Colon (tissue), 2 donors: ENCODE results near the gene RAB9B.

ENCODE experiments used
- FAIRE-seq: peaks from 2 replicates; lab custom pipeline; 2012; peaks lifted over from hg19 to GRCh38; lab: Jason Lieb, UNC
- donor health status: control.
- donor health status: control.

The RAB9B gene

GRCh38 chrX:103811858-103812257 is 20.2 kb downstream of the RAB9B start:
- FAIRE-seq, result no peak

DNA sequence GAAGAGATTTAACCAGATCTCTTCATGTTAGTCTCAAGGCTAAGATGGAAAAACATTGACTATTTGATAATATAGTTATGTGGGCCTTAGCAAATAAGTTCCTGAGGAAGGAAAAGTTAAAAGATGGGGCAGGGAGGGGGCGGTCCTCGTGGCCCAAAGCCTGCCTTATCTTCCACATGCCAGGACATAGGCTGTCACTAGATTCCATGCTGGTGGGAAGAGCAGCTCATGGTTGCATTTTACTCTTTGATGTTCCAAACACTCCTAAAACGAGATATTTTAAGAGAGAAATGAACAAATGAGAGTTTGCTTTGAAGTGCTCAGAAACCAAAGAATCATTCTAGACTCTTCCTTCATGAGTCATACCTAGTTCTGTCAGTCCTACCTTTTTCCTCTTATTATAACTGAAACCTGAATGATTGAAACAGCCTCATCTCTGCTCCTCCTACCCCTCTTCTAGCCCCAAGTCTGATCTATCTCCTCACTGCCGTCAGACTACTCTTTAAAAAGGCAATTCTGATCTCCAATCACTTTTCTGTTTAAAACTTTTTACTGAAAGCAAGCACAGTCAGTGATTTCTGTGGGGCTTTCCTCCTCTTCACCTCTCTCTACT is 25.1 kb downstream of the RAB9B start:
- no peak for FAIRE-seq

DNA sequence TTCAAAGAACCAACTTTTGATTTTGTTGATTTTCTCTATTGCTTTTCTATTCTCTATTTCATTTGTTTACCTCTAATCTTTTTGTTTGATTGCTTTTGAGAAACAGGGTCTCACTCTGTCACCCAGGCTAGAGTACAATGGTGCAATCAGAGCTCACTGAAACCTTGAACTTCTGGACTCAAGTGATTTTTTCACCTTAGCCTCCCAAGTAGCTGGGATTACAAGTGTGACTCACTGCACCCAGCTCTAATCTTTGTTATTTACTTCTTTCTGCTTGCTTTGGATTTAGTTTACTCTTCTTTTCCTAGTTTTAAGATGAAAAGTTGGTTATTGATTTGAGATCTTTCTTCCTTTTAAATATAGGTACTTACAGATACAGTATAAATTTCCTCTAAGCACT is 26.2 kb downstream of the RAB9B start:
- no peak for FAIRE-seq

DNA sequence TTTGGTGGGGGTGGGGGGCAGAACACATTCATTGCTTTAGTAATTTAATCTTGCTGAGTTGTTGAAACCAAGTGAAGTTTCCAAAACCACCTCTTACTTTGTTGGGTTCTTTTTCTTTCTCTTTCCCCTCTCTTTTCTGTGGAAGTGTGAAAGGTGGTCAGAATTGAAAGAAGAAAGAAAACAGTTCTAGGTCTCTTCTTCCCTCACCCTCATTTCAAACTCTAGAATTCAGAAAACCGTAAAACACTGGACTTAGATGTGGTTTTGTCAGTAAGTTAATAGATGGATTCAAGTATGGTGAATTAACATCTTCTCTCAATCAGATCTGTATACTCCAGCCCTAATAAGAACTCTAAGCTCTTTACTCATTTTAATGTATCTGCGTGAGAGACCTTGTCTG is 31.7 kb downstream of the RAB9B start:
- FAIRE-seq, result no peak

- no peak for FAIRE-seq
These were observed 34.4 kb downstream of the RAB9B start for GRCh38 chrX:103797691-103798090.

GRCh38 chrX:103794119-103794518 is 37.9 kb downstream of the RAB9B start:
- no peak for FAIRE-seq

- no peak for FAIRE-seq
These were observed 38.5 kb downstream of the RAB9B start for GRCh38 chrX:103793545-103793940.

DNA sequence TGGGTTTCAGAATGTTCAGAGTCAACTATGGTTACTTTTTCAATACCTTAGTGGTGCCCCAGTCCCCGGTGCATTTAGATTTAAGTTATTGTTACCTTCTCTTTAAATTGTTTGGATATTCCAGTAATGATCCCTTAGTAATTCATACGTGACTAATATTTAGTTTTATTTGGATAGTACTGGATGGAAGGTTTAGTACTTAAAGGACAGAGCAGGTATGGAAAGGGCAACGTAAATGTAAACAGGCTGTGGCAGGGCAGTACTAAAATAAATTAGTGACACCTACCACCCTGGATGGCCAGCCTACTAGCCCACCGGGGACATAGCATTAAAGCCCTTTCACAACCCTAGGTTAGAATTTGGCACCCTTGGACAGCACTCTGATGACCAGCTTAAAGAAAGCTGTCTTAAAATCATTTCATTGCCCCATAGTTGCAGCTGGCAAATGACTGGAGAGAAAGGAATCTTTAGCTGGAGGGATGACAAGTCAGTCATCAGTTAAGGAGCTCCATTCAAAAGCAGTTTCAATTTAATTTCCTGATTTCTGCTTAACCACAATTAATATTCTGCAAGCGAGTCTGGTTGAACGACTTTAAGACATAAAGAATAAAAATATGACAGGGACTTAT is 39.0 kb downstream of the RAB9B start:
- FAIRE-seq, result no peak

DNA sequence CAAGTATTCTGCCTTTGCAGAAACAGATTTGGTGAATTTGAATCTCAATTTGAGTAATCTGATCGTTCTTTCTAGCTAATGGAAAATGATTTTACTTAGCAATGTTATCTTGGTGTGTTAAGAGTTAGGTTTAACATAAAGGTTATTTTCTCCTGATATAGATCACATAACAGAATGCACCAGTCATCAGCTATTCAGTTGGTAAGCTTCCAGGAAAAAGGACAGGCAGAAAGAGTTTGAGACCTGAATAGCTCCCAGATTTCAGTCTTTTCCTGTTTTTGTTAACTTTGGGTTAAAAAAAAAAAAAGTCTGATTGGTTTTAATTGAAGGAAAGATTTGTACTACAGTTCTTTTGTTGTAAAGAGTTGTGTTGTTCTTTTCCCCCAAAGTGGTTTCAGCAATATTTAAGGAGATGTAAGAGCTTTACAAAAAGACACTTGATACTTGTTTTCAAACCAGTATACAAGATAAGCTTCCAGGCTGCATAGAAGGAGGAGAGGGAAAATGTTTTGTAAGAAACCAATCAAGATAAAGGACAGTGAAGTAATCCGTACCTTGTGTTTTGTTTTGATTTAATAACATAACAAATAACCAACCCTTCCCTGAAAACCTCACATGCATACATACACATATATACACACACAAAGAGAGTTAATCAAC is 40.1 kb downstream of the RAB9B start:
- FAIRE-seq, result no peak

GRCh38 chrX:103791228-103791627 is 40.8 kb downstream of the RAB9B start:
- FAIRE-seq, result no peak

GRCh38 chrX:103789004-103789403 is 43.1 kb downstream of the RAB9B start:
- FAIRE-seq, result no peak

- FAIRE-seq, result no peak
These were observed 48.1 kb downstream of the RAB9B start for GRCh38 chrX:103783971-103784370.

- no peak for FAIRE-seq
These were observed 48.9 kb downstream of the RAB9B start for GRCh38 chrX:103783196-103783595.

DNA sequence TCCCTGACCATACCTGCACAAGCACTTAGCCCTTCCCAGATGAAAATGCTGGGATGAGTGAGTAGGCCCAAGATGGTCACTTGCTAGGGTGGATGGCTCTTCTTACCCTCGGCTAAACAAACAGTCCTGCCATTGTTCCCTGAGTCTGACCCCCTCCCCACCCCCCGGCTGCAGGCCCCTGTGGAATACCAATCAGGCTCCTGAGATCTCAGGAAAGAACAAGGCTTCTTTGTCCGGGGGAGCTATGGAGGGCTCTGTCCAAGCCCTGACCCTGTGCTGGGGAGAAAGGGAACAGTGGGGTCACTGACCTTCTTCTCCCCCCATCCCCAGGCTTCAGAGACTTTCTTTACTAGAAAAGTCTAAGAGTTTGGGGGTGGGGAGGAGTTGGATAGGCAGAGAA is 49.4 kb downstream of the RAB9B start:
- no peak for FAIRE-seq

DNA sequence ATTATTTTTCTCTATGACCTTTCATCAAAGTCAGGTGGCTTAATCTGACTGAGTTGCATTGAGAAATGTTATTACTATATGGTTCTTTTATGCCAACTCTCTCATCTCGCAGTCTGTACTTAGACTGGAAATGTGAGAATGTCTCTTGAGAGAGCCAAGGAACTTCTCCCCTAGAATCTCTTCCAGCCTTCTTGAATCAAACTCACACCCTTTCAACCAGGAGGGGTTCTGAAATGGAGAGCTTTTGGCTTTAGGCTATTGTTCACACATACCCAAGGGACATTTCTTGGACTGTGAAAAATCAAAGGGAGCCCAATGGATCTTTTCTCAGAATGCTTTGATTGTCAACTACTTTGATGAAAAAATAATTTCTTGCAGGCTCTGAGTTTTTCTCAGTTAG is 50.4 kb downstream of the RAB9B start:
- no peak for FAIRE-seq

DNA sequence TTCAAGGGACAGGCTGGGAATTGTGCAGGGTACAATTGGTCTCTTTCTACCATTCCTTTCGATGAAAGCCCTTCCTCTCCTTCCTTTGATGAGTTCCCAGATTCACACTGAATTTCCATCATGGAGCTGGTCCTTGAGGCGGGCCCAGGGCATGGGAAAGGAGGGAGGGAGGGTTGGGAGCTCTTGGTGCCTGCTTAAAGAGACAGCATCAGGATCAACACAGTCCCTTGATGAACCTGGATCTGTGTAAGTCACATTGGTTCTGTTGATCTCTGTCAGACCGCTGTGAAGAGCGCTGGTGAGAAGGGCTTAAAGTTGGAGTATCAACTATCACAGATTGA is 51.0 kb downstream of the RAB9B start:
- no peak for FAIRE-seq

DNA sequence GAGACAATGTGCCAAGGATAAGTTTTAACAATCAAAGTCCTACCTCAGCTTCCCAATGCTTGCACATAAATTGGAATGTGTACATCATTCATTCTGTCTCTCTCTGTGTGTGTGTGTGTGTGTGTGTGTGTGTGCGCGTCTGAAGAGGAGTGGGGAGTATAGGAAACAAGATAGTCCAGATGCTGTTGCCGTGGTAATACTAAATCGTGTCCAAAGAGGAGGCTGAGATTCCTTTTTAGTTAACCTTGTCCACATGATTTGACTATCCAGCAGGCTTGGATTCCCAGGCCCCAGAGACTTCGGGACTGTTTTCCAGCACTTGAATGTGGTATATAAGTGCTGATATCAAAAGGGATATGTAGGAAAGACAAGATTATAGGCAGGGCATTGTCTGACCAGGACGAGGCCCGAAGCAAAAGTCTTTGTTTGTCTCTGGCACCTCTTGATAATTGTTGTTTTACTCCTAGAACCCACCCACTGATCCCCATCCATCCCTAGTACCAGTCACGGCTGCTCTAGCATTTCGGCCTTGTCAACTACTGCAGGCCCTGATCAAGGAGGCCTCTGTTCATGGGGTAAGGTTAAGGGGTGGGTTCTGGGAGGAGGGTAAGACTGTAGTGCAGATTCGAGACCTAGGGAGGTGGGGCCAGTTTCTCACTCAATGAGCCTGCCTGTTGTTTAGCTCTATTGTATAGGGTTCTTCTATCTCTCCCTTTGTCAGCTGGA is 51.6 kb downstream of the RAB9B start:
- no peak for FAIRE-seq

- FAIRE-seq, result no peak
These were observed 52.8 kb downstream of the RAB9B start for GRCh38 chrX:103779141-103779789.

DNA sequence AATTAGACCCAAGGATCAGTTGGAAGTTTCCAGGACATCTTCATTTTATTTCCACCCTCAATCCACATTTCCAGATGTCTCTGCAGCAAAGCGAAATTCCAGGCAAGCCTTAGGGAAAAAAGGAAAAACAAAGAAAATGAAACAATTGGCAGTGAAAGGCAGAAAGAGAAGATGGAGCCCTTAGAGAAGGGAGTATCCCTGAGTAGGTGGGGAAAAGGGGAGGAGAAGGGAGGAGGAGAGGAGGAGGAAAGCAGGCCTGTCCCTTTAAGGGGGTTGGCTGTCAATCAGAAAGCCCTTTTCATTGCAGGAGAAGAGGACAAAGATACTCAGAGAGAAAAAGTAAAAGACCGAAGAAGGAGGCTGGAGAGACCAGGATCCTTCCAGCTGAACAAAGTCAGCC is 55.5 kb downstream of the RAB9B start, which contains the start of gene PLP1:
TSS of gene PLP1 (plus strand) at position 295 of the 400 bp plus-strand sequence. CDS start 156 bp downstream, outside the sequence.
- no peak for FAIRE-seq

GRCh38 chrX:103774070-103774642 is 57.9 kb downstream of the RAB9B start:
- FAIRE-seq, result no peak

DNA sequence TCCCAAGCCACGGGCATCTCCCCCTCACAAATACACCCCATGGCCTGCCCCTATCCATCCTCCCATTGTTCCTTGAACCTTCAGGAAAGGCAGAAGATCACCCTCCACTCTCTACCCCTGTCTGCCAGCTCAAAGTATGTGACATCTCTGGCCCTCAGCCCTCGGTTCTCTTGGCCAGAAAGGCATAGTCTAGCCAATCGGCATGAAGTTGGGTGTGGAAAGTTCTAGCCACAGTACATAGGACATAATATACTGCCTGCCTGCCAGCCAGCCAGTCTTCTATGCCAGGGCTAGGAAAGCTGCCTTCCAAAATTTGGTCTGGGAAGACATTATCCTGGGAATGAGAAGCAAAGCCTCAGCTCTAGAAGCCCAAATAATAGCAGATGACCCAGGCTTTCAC is 58.6 kb downstream of the RAB9B start:
- no peak for FAIRE-seq
